Measurements from ENCODE around the gene LIMA1.

Gene LIMA1

GRCh38 chr12:50239355-50239891, 43.9 kb downstream of the LIMA1 start:
- Histone ChIP-seq H3K27ac (peak overlapping the region in 1 of 2 donors; percentile 56), H3K4me3 (no peak overlapping the region)
- TF ChIP-seq CTCF (IDR thresholded peaks at IDR 0.05) = no peak
- DNase-seq (ENCODE audit: low spot score) = no peak

- no peak for DNase-seq (ENCODE audit: low spot score)
- no peak for TF ChIP-seq CTCF (IDR thresholded peaks at IDR 0.05)
- H3K27ac ChIP-seq = no peak overlapping the region
- no peak overlapping the region for H3K4me3 ChIP-seq
These were observed 49.0 kb downstream of the LIMA1 start for GRCh38 chr12:50234347-50234746.

- H3K4me3 ChIP-seq = no peak overlapping the region
- TF ChIP-seq CTCF (IDR thresholded peaks at IDR 0.05) = no peak
- no peak overlapping the region for H3K27ac ChIP-seq
- no peak for DNase-seq (ENCODE audit: low spot score)
These were observed 50.5 kb downstream of the LIMA1 start for GRCh38 chr12:50232771-50233209.

- Histone ChIP-seq H3K27ac (no peak overlapping the region), H3K4me3 (no peak overlapping the region)
- no peak for TF ChIP-seq CTCF (IDR thresholded peaks at IDR 0.05)
- DNase-seq (ENCODE audit: low spot score) = no peak
These were observed 51.1 kb downstream of the LIMA1 start for GRCh38 chr12:50232206-50232605.

GRCh38 chr12:50231346-50231745, 52.0 kb downstream of the LIMA1 start:
- Histone ChIP-seq H3K27ac (no peak overlapping the region), H3K4me3 (no peak overlapping the region)
- TF ChIP-seq CTCF (IDR thresholded peaks at IDR 0.05) = no peak
- DNase-seq (ENCODE audit: low spot score) = no peak

GRCh38 chr12:50230217-50230616, 53.1 kb downstream of the LIMA1 start:
- no peak for DNase-seq (ENCODE audit: low spot score)
- Histone ChIP-seq H3K4me3 (no peak overlapping the region), H3K27ac (no peak overlapping the region)
- no peak for TF ChIP-seq CTCF (IDR thresholded peaks at IDR 0.05)

GRCh38 chr12:50224026-50224692, 59.2 kb downstream of the LIMA1 start:
- H3K27ac ChIP-seq = no peak overlapping the region

More at GRCh38 chr12:50224026-50224692, 59.2 kb downstream of the LIMA1 start:
- TF ChIP-seq CTCF (IDR thresholded peaks at IDR 0.05) = no peak
- H3K4me3 ChIP-seq = no peak overlapping the region
- DNase-seq (ENCODE audit: low spot score) = no peak

Data from coronary artery (tissue), 2 donors.